SW480 (cell line): ENCODE measurements around the gene RAC3.

Experiments used
- DNase-seq: peaks from one replicate; pipeline ENCODE4 v3.0.0-alpha.2; 2016; ENCODE audit warnings: low spot score

Gene RAC3

DNA sequence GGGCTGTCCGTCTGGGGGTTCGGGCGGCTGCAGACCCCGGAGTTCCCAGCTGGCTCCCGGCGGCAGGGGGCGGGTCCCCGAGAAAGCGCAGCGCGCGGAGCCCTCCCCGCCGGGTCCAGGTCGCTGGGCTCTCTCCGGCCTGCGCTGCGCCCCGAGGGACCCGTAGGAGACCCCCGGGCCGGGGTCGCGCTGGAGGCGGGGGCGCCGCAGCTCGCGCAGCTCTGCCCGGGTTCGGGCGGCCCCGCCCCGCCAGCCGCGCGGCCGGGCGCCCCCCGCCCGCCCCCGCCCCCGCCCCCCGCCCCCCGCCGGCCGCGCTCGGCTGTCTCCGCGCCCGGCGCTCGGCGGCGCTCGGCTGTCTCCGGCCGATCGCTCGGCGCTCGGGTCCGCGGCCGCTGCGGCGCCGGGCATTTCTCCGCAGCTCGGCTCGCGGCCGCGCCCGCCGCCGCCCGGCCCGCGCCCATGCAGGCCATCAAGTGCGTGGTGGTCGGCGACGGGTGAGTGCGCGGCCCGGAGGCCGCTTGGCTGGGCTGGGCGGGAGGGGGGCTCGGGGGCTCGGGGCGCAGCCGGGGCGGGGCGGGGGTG is at the start of gene RAC3:
Gene RAC3 (plus strand): TSS at position 376 of the 582 bp plus-strand sequence. CDS start 84 bp downstream, at position 460.
- no peak for DNase-seq

DNA sequence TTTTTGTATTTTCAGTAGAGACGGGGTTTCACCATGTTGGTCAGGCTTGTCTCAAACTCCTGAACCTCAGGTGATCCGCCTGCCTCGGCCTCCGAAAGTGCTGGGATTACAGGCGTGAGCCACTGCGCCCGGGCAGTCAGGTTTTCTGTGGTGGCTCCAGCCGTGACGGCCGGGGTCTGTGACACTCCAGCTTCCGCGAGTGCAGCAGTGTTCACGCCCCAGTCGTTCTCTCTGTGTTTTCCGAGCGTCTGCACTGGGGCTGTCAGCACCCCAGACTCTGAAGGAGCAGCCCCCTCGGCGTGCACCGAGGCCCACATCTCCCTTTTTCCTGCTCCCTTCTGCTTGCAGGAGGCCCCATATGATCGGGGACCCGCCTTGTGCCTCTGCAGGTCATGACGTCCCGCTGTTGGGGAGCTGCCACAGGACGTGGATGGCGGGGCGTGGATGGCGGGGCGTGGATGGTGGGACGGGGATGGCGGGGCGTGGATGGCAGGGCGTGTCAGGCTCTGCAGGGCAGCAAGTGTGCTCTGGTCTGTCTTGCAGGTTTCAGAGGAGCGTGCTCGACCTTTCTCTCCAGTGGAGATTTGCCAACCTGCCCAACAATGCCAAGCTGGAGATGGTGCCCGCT is 48.4 kb upstream of the RAC3 start:
- DNase-seq: no peak

DNA sequence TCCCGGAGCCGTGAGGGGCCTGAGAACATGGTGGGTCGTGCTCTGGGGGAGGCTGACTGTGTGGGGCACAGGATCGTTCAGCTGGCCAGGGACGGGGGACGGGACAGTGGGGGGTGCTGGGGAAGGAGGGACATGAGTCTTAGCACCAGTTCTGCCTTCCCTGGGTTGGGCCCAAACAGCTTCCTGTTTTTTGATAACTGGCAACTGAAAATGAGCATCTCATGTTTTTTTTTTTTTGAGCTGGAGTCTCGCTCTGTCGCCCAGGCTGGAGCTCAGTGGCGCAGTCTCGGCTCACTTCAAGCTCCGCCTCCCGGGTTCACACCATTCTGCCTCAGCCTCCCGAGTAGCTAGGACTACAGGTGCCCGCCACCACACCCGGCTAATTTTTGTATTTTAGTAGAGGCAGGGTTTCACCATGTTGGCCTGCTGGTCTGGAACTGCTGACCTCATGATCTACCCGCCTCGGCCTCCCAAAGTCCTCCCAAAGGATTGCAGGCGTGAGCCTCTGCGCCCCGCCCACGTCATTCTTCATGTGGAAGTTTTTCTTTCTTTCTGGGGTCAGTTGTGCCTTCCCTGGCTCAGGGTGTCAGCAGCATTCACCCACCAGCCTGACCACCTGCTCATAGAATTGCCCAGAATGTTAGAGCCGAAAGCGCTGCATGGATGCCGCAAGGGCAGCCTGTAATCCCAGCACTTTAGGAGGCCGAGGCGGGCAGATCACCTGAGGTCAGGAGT is 47.7 kb upstream of the RAC3 start:
- DNase-seq: no peak

DNA sequence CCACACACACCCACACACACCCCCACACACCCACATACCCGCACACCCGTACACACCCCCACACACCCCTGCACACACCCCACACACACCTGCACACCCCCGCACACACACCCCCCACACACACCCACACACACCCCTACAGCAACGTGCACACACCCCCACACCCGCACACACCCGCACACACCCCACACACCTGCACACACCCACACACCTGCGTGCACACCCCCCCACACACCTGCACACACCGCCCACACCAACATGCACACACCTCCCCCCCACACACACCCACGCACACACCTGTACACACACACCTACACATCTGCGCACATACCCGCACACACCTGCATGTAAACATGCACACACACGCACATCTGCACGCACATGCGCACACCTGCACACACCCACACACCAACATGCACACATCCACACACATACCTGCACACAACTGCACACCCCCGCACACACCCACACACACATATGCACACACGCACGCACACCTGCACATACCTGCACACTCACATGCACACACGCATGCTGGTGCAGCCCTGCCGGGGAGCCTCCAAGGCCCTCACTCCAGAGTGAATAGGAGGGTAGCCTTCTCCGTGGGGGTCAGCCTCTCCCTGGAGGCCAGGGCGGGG is 46.6 kb upstream of the RAC3 start:
- DNase-seq: no peak

DNA sequence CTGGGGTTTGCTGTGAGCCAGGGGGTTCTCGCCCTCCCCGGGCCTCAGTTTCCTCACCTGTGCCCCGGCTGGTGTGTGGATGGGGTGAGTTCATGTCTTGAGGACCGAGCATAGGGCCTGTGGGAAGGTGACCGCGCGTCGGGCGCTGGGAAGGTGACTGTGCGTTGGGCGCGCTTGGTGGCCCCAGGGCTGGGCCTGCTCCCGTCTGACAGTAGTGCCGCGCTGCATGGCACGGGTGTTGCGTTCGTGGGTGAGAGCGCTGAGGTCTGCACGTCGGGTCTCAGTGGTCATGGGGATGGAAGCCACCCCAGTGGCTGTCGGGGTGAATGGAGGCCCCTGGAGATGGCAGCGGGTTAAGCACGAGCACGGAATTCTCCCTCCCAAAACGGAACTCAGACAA is 44.9 kb upstream of the RAC3 start:
- no peak for DNase-seq

DNA sequence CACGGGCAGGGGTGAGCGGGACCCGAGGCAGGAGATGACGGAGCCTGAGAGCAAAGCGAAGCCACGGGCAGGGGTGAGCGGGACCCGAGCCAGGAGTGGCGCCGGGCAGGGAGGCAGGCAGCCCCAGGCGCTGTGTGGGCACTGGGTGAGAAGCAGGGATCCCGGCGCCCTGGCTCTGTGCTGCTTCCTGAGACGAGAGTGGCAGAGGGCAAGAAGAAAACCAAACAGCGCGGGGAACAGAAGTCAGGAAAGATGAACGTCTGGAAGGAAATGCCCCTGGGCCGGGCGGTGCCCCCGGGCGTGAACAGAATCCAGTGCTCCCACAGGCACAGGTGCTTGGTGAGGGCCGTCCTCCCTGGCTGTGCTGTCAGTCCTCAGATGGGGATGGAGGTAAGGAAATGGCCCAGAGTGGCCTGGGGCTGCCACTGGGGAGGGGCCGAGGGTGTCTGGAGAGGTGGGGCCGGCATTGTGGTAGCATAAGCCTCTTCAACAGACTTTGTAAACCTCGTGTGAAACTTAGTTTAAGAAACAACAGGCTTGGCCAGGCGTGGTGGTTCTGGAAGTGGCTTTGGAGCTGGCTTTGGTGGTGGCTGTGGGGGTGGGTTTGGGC is 44.2 kb upstream of the RAC3 start:
- no peak for DNase-seq

DNA sequence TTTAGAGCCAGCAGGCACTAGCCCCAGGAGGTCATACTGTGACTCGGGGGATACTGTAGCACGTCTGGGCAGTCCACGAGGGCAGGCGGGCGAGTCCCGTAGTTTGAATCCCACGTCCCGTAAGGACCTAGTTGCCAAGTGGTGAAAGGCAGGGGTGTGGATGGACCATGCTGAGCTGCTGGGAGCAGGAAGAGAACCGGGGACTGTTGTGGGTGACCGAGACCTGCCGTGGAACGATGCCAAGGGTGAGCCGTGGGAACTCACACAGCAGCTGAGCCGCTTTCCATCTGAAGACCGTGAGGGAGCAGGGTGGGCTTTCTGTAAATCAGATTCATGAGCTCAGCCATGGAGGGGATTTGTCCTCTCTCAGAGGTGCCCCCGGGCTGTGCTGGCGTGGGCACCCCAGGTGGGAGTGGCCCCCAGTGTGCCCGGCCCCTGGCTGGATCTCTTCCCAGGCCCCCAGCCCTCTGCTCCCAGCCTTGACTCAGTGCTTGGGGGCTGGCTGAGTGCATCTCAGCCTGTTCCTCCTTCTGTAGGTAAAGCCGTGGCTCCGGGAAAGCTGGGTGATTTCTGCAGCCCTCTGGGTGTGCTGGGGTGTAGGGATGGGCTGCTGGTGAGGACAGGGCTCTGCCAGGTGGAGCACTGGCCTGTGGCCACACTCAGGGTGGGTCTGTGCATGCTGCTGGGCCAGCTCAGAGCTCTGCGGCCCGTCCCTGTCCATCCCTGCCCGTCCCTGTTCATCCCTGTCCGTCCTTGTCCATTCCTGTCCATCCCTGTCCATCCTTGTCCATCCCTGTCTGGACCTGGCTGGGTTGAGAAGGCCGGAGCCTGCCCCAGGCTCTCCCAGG is 40.4 kb upstream of the RAC3 start:
- no peak for DNase-seq

DNA sequence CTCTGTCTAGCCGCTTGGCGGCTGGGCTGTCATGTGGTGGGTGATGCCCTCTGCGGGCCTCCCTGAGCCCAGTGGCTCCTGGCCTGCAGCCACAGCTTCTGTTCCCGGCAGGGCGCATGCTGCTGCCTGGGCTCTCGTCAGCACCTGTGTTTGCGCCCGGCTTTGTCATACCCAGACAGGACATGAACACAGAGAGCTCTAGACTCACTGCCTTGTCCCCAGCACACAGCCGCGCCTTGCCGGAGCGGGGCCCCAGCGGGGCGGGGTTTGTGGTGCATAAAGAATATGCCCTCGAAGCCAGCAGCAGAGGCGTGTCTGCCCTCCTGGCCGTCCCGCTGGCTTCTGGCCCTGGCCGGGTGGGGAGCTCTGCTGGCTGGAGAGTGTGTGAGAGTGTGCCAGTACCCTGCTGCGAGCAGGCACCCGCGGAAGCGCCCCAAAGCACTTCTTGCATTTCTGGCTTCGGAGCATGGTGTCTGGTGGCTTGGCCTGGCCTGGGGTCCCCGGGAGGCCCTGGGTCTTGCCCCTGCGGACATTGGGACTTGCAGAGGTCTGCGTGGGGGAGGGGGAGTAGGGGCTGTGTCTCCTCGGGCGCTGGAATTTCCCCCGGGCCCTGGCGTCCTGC is 39.7 kb upstream of the RAC3 start:
- peak; percentile 97 for DNase-seq

DNA sequence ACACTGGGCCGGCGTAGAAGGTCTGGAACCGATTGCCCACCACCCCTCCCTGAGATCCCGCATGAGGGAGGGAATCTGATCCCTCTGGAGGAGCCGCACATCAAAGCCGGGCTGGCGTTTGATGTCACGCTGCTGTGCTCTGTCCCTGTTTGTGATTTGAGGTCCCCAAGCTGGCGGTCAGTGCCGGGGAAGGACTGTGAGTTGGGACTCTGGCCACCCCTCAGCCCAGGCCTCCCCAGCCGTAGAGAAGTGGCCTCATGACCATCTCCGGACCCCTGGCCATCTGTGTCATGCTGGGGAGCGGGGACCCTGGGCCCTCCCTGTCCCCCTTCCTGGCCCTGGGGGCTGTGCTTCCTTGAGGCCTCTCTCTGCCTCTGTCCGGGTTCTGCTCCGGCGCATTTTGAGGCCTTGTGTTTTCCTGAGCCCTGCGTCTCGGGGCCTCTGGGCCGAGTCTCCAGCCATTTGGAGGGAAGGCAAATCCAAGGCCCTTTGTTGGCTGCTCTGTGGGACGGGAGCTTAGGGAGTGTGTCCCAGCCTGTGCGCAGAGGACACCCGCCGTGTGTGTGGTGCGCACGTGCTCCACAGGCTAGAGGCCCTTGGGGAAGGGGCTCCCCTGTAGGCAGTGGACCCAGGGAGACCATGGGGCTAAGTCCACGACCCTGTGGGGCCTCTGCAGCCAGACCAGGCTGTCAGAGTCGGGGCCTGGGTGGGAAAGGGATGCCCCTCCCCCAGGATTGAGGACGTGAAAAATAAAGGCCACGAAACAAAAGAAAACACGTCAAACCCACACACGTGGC is 39.0 kb upstream of the RAC3 start:
- DNase-seq: peak; percentile 80

DNA sequence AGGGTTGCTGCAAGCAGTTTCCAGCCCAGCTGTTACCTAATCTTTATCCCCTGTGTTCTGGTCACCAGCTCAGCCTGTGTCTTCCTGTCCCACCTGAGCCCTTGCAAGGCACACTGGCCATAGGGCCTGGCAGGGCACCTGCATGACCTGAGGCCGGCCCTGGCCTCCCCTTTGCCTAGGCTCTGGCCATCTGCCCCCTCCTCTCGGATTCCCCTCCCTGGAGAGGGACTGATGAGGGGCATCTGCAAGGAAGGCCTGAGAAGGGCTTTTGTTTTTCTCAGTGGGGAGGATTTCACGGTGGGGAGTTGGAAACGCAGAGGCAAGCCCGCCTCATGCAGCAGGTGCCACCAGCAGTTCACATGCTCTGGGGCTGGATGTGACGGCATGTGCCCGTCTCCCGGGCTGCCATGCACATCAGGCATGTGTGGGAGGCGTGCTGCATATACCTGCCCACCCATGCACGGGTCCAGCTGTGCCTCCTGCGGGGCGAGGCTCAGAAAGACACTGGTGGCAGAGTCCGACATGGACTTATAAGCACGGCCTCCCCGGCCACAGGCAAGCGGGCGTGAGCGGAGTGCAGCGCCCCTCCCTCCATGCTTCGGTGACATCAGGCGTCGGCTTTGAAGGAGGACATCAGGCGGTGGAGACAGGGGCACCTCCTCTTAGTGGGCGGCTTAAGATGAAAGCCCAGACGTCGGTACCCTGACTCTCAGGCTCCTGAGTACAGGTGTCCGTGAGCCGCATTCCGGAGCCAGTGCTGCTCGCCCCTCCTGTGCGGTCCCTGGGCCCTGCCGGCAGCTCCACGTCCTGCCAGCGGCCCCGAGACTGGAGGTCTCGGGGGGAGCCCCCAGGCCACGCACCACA is 37.5 kb upstream of the RAC3 start:
- no peak for DNase-seq

DNA sequence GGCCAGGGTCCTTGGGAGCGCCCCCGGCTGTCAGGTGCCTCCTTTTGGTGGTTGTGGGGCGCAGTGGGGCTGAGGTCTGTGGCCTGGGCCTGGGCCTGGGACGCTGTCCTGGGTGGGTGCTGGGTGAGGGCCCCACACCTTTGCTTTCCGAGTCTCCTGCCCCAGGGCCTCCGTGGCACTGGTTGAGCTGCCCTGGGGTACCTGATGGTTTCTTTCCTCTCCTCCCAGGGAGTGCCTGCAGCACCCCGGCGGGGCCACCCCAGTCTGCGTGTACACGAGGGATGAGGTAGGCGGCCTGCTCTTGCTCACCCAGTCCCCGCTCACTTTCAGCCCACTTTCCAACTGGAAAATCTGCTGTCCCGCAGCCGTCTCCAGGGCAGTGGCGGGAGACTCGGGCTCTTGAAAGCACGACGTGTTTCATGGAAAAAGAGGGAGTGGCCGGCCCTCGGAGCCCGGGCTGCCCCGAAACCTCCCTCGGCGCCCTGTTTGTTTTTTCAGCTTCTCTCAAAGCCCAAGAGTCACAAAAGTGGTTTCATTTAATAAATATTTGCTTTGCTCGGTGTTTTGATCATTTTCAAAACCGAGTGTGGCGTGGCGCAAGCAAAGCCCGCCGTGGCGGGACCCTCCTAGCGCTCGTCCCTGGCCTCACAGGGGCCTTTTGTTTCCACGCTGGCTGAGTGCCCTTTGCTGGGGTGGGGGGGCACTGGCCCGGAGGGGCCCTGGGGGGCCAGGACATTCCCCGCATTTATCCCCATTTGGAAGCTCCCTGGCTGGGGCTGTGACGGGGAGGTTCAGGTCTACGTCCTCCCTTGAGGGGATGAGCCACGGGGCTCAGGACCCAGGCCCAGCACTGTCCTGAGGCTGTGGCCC is 36.6 kb upstream of the RAC3 start:
- DNase-seq: no peak

DNA sequence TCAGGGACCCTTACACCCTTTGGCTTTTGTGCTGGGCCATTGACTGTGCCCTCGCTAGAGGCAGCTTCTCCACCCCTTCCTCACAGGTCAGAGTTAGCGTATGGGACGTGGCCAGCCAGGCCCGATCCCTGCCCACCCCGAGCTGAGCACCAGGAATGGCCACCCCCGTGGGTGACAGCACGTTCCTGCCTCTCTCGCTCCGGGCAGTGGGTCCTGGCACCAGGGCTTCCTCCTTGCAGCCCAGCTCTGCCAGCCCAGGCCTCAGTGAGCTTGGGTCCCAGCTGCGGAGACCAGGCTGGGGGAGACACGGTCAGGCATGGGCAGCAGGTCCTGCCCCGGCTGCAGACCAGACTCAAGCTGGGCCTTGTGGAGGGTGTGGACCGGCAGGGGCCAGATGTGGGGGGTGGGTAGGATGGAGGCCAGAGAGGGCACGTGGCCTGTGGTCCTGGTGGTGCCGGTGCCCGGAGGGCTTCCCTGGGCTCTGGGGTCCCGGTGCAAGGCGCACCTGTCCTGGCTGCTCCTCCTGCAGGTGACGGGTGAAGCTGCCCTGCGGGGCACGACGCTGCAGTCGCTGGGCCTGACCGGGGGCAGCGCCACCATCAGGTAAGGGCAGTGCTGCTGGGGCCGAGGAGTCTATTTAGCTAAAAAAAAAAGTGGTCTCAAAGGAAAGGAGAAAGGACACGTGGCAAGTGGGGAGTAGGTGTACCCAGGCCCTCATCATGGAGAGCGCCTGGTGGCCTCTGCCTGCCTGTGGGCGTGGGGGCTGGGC is 35.8 kb upstream of the RAC3 start:
- DNase-seq: no peak

DNA sequence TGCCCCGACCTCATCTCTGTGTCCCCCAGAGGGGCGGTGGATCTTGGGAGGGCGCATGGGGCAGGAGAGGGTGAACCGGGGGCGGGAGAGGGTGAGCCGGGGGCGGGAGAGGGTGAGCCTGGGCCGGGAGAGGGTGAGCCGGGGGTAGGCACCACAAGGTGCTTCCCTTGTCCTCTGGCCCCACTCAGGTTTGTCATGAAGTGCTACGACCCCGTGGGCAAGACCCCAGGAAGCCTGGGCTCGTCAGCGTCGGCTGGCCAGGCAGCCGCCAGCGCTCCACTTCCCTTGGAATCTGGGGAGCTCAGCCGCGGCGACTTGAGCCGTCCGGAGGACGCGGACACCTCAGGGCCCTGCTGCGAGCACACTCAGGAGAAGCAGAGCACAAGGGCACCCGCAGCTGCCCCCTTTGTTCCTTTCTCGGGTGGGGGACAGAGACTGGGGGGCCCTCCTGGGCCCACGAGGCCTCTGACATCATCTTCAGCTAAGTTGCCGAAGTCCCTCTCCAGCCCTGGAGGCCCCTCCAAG is 35.2 kb upstream of the RAC3 start:
- DNase-seq: no peak

DNA sequence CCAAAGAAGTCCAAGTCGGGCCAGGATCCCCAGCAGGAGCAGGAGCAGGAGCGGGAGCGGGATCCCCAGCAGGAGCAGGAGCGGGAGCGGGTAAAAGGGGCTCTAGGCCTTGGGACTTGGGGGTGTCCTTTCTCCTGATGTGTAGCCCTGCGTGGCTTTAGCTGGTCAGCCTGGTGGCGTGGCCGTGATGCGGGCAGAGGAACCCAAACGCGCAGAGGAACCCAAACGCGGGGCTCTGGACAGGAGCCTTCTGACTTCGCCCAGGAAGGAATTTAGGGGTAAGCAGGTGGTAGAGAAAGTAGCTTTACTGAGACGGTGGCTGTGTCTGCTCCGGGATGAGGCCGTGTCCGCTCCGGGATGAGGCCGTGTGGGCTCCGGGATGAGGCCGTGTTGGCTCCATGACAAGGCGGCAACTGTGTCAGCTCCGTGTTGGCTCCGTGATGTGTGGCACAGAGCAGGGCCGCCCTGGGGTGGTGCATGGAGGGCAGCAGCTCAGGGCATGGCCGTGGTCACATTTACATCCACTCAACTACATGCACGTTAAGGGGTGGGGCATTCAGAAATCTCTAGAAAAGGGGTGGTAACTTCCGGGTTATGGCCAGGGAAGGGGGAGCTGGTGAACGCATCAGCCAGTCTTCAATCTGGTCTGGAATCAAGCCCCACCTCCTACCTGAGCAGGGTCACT is 34.6 kb upstream of the RAC3 start:
- DNase-seq: no peak

DNA sequence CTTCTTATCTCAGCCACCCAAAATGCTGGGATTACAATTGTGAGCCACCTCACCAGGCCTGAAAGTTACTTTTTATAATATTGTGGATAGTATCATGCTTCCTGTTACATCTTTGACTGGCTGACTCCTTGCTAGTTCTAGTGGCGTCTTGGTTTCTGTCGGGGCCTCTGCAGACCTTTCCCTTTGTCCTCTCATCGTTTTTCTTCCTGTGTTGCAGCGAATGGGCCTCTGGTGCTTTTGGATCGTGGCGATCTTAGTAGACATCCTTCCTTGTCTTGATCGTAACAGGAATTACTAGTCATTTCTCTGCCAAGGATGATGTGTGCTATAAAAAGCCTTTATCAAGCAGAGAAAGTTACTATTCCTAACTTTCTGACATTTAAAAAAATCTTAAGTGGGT is 33.3 kb upstream of the RAC3 start:
- no peak for DNase-seq

DNA sequence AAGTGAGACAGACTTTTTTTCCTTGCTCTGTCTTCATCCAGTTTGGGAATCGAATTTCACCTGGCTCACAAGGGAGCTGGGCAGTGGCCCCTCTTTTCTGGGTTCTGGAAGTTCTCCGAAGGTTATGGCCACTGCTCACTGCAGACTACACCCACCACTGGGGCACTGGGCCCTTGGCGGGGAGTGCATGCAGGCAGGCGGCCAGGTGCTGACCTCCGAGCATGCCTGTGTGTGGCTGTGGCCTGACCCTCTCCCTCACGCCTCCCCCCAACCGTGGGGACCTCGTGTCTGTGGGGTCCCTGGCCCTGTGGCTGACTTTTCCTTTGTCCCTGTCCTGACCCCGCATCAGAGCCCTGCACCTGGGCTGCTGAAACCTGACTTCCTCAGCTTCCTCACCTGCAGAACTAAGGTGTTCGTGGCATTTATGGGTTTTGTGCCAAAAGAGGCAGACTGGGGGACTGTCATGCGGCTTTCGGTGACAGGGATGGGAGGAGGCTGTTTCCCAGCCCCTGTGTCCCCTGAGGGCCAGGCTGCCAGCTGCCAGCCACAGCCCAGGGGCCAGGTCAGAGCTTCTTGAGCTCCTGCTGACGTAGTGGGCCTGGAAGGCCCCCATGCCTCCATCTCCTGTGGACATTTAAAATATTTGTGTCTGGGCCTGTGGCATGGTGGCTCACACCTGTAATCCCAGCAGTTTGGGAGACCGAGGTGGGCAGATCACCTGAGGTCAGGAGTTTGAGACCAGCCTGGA is 32.6 kb upstream of the RAC3 start:
- DNase-seq: no peak
